Activated CD4-positive, alpha-beta T cell treated with anti-CD3 and anti-CD28 coated beads, Interleukin-2, amount 10 ng/mL, durations not matched to agents 24 days and 14 days (primary cell): ENCODE data around the gene ZBTB44. TPM values are rescaled to one million over a fixed set of nuclear protein-coding genes. Genes with fewer than 3 reads are reported as not detected.
"Not testable (repeated sequence)": the region's sequence is repeated elsewhere in the genome, so short reads cannot be mapped to it uniquely, and the experiment has no call there.

Source experiments
- DNase-seq: peaks from one replicate; pipeline ENCODE4 v3.0.0; 2022
- H3K27ac Mint-ChIP-seq: one replicate; pipeline ENCODE4 v1.8.0; 2022; ENCODE audit warnings: mild to moderate bottlenecking, mixed read lengths
- H3K27me3 Mint-ChIP-seq: one replicate; pipeline ENCODE4 v1.8.0; 2022; ENCODE audit warnings: mixed read lengths
- H3K36me3 Mint-ChIP-seq: one replicate; pipeline ENCODE4 v1.8.0; 2022; ENCODE audit warnings: low read depth, mild to moderate bottlenecking, mixed read lengths
- H3K4me1 Mint-ChIP-seq: one replicate; pipeline ENCODE4 v1.8.0; 2021; ENCODE audit warnings: mixed read lengths
- H3K4me3 Mint-ChIP-seq: one replicate; pipeline ENCODE4 v1.8.0; 2022; ENCODE audit warnings: mild to moderate bottlenecking, moderate library complexity, mixed read lengths
- H3K9me3 Mint-ChIP-seq: one replicate; pipeline ENCODE4 v1.8.0; 2021; ENCODE audit warnings: mixed read lengths
- intact Hi-C: fragments of 100-400 bp; cut with micrococcal nuclease; formaldehyde crosslinking; loops from one replicate; pipeline ENCODE4 v1.15.1; 2023
- total RNA-seq: library from RNA; stranded (reverse); gene quantifications from 2 replicates; pipeline ENCODE4 v1.2.3, GENCODE V29; 2022

The ZBTB44 gene, protein sequence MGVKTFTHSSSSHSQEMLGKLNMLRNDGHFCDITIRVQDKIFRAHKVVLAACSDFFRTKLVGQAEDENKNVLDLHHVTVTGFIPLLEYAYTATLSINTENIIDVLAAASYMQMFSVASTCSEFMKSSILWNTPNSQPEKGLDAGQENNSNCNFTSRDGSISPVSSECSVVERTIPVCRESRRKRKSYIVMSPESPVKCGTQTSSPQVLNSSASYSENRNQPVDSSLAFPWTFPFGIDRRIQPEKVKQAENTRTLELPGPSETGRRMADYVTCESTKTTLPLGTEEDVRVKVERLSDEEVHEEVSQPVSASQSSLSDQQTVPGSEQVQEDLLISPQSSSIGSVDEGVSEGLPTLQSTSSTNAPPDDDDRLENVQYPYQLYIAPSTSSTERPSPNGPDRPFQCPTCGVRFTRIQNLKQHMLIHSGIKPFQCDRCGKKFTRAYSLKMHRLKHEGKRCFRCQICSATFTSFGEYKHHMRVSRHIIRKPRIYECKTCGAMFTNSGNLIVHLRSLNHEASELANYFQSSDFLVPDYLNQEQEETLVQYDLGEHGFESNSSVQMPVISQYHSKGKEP
- total RNA-seq, result 33.1 and 36.0 TPM in 2 replicates

DNA sequence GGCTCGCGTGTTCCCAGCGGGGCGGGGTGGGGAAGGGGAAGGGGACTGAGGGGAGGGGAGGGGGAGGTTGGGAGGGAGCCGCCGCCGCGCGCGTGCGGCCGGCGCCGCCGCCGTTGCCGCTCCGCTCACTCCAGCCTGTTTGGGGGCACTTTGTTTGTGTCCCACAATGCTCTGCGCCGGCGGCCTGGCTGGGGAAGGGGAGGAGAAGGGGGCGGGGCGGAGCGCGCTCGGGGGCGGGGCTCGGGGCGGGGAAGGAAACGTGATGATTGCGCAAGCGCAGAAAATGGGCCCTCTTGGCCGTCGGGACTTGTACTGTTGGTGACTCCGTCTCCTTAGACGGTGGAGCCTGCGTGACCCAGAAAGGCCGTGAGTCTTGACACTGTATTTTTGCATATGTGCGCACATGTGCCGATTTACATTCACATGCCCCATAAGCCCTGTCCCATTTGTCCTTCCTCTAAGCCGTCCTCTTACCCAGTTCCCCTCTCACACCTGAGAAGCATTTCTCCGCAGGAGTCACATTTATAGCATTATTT lies at the start of gene ZBTB44:
TSS of gene ZBTB44 (minus strand) at position 168 of the 536 bp plus-strand sequence. CDS start 53,044 bp downstream, outside the sequence.
- H3K27ac Mint-ChIP-seq, result peak within 1 kb of the TSS; percentile 98
- H3K4me3 Mint-ChIP-seq, result peak within 1 kb of the TSS; percentile 96
- H3K27me3 Mint-ChIP-seq, result peaks cover 1% of the 10 kb centered on the region
- intact Hi-C loops, result loop anchor here (1.0 to 10.0 kb wide), 6 partner anchors 25 to 602 kb away; partner anchors contain the start of genes NFRKB and SNX19
- H3K9me3 Mint-ChIP-seq, result no peaks in the 10 kb centered on the region
- H3K4me1 Mint-ChIP-seq, result peaks cover 30% of the 10 kb centered on the region
- peak; percentile 95 for DNase-seq
- peaks cover 6% of the 10 kb centered on the region for H3K36me3 Mint-ChIP-seq

DNA sequence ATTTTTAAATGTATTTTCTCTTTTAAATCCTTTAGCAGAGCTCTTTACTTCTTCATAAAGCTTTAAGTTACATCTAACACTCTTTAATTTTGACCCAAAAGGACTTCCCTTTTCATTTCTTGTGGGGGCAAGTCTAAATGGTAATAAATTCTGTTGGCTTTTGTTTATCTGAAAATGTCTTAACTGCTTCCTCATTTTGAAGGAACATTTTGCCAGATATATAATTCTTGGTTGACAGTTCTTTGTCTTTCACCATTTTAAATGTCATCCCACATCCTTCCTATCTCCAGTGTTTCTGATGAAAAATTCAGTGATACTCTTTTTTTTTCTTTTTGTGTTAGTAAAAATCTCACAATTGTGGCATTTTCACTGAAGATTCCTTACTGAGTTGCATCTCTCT lies 44.7 kb upstream of the ZBTB44 start:
- intact Hi-C loops, result no loop called here
- Mint-ChIP-seq H3K4me1 (peaks cover 3% of the 10 kb centered on the region), H3K4me3 (no peak overlapping the region), H3K27ac (no peak overlapping the region), H3K9me3 (peaks cover 21% of the 10 kb centered on the region), H3K36me3 (peaks cover 3% of the 10 kb centered on the region), H3K27me3 (peaks cover 7% of the 10 kb centered on the region)
- no peak for DNase-seq

DNA sequence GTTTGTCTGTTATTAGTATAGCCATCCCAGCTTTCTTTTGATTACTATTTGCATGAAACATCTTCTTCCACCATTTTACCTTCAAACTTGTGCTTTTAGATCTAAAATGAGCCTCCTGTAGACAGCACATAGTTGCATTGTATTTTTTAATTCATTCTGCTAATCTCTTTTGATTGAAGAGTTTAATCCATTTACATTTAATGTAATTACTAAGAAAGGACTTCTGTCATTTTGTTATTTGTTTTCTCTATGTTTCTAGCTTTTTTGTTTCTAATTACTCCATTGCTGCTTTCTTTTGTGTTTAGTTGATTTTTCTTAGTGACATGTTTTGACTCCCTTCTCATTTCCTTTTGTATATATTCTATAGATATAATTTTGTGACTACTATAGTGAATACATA lies 43.7 kb upstream of the ZBTB44 start:
- H3K36me3 Mint-ChIP-seq, result peaks cover 3% of the 10 kb centered on the region
- H3K27me3 Mint-ChIP-seq, result peaks cover 7% of the 10 kb centered on the region
- H3K4me1 Mint-ChIP-seq, result peaks cover 3% of the 10 kb centered on the region
- intact Hi-C loops, result no loop called here
- peaks cover 22% of the 10 kb centered on the region for H3K9me3 Mint-ChIP-seq
- DNase-seq, result no peak
- no peak overlapping the region for H3K4me3 Mint-ChIP-seq
- H3K27ac Mint-ChIP-seq, result no peak overlapping the region

DNA sequence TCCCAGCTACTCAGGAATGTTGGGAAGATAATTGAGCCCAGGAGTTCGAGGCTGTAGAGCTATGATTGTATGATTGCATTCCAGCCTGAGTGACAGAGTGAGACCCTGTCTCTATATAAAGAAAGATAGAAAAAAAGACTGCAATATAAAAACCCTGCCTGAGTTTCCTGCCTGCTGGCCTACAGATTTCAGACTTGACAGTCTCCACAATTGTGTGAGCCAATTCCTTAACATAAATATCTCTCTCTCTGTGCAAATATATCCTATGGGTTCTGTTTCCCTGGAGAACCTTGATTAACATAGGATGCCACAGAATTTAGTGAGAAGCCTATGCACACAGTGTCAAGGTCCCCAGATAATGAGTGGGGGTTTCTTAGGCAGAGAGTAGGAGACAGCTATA lies 32.5 kb upstream of the ZBTB44 start:
- H3K4me1 Mint-ChIP-seq, result no peaks in the 10 kb centered on the region
- intact Hi-C loops, result no loop called here
- no peaks in the 10 kb centered on the region for H3K36me3 Mint-ChIP-seq
- H3K9me3 Mint-ChIP-seq, result peaks cover 4% of the 10 kb centered on the region
- no peak overlapping the region for H3K4me3 Mint-ChIP-seq
- DNase-seq, result no peak
- no peak overlapping the region for H3K27ac Mint-ChIP-seq
- H3K27me3 Mint-ChIP-seq, result no peaks in the 10 kb centered on the region

DNA sequence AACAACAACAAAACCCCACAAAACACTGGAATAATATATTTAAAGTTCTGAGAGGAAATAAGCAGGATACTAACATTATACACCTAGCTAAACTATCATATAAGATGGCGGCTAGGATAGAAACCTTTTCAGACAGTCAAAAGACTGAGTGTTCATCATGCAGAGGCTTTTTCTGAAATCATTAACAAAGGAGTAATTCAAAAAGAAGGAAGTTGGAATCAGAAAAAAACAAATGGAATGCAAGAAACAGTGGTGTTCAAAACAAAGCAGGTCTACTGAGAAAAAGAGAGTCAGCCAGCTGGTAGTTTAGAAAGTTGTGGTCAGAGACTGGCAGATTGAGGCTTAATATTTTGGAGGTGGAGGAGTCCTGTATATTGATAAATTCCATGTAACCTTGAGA lies 30.1 kb upstream of the ZBTB44 start:
- no peak for DNase-seq
- Mint-ChIP-seq H3K9me3 (peaks cover 4% of the 10 kb centered on the region), H3K36me3 (peaks cover 3% of the 10 kb centered on the region), H3K27ac (no peak overlapping the region), H3K4me1 (peaks cover 13% of the 10 kb centered on the region), H3K4me3 (no peak overlapping the region), H3K27me3 (no peaks in the 10 kb centered on the region)
- intact Hi-C loops, result no loop called here

DNA sequence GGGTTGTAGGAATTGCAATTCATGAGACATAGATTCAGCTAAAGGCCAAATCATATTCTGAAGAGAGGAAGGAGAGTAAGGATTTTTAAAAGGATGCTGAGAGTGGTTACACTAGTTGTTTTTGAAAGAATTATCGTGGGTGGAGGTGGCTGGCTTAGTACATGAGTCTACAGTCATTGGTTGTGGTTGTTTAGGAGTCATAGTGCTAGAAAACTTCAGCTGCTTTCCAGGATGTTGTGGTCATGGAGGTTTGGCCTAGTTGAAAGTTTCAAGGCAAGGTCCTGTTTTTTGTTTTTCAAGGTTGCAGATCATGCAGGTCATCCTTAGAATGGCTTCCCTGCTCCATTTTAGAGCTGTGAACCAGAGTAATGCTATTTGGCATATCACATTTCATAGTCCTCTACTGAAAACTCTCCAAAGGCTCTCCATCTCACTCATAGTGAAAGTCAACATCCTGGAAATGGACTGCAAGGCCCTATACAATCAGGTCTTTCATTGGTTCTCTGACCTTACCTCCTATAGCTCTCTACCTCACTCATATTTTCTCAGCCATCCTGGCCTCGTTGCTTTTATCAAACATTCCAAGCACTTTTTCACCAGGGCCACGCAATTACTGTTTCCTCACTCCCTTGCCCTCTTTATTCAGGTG lies 26.1 kb upstream of the ZBTB44 start:
- Mint-ChIP-seq H3K36me3 (peaks cover 11% of the 10 kb centered on the region), H3K4me1 (peaks cover 16% of the 10 kb centered on the region), H3K27me3 (no peaks in the 10 kb centered on the region), H3K9me3 (peaks cover 4% of the 10 kb centered on the region), H3K27ac (peak overlapping the region; percentile 81), H3K4me3 (peak overlapping the region; percentile 20)
- DNase-seq, result peak; percentile 84
- intact Hi-C loops, result loop anchor here (1.0 kb wide), 1 partner anchor 25 kb away; no protein-coding TSS in a partner anchor

DNA sequence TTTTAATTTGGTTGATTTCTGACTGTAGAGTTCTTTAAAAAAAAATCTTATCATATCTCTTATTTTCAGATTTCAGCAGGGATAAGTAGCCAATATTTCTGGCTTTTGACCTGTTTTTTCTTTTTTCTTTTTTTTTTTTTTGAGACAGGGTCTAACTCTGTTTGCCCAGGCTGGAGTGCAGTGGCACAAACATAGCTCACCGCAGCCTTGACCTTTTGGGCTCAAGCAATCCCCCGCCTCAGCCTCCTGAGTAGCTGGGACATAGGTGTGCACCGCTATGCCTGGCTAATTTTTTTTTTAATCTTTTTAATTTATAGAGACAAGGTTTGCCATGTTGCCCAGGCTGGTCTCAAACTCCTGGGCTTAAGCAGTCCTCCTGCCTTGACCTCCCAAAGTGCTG lies 23.9 kb upstream of the ZBTB44 start:
- no peak overlapping the region for H3K27ac Mint-ChIP-seq
- intact Hi-C loops, result no loop called here
- no peak for DNase-seq
- no peak overlapping the region for H3K4me3 Mint-ChIP-seq
- peaks cover 4% of the 10 kb centered on the region for H3K9me3 Mint-ChIP-seq
- H3K4me1 Mint-ChIP-seq, result peaks cover 16% of the 10 kb centered on the region
- H3K36me3 Mint-ChIP-seq, result peaks cover 11% of the 10 kb centered on the region
- H3K27me3 Mint-ChIP-seq, result no peaks in the 10 kb centered on the region

DNA sequence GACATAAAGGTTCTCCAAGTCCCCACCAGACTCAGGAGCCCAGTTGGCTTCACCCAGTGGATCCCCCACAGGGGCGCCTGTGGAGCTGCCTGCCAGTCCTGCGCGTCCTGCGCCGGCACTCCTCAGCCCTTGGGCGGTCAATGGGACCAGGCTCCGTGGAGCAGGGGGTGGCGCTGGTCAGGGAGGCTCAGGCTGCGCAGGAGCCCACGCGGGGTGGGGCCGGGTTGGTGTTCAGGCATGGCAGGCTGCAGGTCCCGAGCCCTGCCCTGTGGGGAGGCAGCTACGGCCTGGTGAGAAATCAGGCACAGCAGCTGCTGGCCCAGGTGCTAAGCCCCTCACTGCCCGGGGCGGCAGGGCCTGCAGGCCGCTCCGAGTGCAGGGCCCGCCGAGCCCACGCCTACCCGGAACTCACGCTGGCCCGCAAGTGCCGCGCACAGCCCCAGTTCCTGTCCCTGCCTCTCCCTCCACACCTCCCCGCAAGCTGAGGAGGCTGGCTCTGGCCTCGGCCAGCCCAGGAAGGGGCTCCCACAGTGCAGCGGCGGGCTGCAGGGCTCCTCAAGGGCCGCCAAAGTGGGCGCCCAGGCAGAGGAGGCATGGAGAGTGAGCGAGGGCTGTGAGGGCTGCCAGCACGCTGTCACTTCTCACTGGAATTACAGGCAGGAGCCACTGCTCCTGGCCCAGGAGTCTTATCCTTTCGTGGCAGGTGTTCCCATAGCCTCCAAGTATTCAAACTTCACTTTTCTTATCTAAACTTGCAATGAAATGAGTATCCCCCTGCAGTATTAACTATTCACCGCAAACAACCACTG lies 22.8 kb upstream of the ZBTB44 start:
- Mint-ChIP-seq H3K4me3 (no peak overlapping the region), H3K27me3 (no peaks in the 10 kb centered on the region), H3K9me3 (peaks cover under 1% of the 10 kb centered on the region), H3K4me1 (peaks cover 16% of the 10 kb centered on the region), H3K27ac (no peak overlapping the region), H3K36me3 (peaks cover 11% of the 10 kb centered on the region)
- no peak for DNase-seq
- intact Hi-C loops, result no loop called here

DNA sequence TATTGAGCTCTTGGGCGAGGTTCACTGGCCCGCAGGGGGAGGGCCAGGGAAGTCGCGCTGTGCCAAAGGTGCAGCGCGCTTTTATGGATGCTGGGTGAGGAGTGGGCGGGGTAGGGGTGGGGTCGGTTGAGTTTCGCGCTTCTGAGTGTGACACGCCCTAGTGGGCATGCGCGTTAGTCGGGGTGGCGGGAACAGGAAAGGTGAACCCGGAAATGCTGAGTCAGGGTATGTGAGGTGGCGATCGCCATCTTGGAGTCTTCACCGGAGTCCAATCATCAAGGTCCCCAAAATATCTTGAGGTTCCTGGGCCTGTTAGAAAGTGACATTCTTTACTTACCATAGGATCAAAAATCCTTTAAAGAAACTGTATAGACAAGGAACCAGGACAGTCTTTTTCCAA lies 16.7 kb upstream of the ZBTB44 start:
- H3K4me1 Mint-ChIP-seq, intact Hi-C loops, H3K36me3 Mint-ChIP-seq, DNase-seq, H3K27me3 Mint-ChIP-seq, H3K27ac Mint-ChIP-seq, H3K4me3 Mint-ChIP-seq: not testable (repeated sequence)
- H3K9me3 Mint-ChIP-seq, result peaks cover 19% of the 10 kb centered on the region

DNA sequence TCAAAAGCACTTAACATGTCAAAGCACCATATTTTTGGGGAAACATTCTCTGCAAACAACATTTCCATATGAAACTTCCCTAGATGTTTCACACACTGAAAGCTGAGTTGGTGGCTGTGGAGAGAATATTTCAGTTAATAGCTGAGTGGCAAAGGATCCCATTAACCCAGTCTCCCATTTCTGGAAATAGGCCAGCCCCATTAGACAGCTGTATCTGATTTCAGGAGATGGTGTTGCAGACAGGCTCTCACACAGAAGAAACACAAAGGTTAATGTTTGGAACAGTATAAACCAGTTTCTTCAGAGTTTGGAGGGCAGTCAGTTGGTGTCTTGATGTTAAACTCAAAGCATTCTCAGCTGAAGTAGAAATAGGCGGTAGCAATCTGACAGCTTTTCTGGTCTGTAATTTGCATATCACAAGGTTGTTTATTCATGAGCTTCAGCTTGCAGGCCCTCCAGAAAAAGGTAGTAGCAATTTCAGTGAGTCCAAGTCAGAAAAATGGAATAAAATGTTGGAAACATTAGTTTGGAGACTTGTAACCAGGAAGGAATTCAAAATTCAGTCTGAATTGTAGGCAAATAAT lies 15.5 kb upstream of the ZBTB44 start:
- DNase-seq, result no peak
- intact Hi-C loops, result no loop called here
- peaks cover 19% of the 10 kb centered on the region for H3K9me3 Mint-ChIP-seq
- no peaks in the 10 kb centered on the region for H3K27me3 Mint-ChIP-seq
- peaks cover 2% of the 10 kb centered on the region for H3K4me1 Mint-ChIP-seq
- H3K4me3 Mint-ChIP-seq, result no peak overlapping the region
- no peak overlapping the region for H3K27ac Mint-ChIP-seq
- H3K36me3 Mint-ChIP-seq, result peaks cover 5% of the 10 kb centered on the region

DNA sequence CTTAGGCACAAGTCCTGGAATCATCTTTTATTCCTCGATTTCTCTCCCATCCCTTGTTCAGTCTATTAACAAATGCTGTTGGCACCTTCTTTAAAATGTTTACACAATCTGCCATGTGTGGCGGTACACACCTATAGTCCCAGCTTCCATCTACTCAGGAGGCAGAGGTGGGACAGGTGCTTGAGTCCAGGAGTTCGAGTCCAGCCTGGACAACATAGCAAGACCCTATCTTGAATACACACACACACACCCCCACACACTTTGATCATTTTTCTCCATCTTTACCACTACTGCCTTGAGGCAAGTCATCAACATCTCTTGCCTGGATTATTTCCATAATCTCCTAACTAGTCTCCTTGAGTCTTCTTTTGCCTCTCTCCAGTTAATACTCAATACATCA lies 13.7 kb upstream of the ZBTB44 start:
- H3K4me1 Mint-ChIP-seq, result peaks cover 2% of the 10 kb centered on the region
- no peaks in the 10 kb centered on the region for H3K27me3 Mint-ChIP-seq
- no peak for DNase-seq
- peaks cover 5% of the 10 kb centered on the region for H3K36me3 Mint-ChIP-seq
- intact Hi-C loops, result no loop called here
- H3K4me3 Mint-ChIP-seq, result no peak overlapping the region
- no peak overlapping the region for H3K27ac Mint-ChIP-seq
- H3K9me3 Mint-ChIP-seq, result peaks cover 23% of the 10 kb centered on the region

DNA sequence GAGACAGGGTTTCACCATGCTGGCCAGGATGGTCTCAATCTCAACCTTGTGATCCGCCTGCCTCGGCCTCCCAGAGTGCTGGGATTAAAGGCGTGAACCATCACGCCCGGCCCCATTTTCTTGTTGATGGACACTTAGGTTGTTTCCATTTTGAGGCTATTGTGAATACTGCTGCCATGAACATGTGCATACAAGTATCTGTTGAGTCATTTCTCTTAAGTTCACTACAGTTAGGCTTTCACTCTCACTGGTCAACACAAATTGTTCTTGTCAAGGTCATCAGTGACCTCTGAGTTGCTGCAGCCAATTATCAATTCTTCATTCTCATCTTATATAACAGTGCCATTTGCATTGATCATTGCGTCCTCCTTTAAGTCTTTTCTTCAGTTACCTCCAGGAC lies 13.0 kb upstream of the ZBTB44 start:
- DNase-seq, result no peak
- Mint-ChIP-seq H3K27me3 (no peaks in the 10 kb centered on the region), H3K4me1 (peaks cover 2% of the 10 kb centered on the region), H3K36me3 (peaks cover 5% of the 10 kb centered on the region), H3K4me3 (no peak overlapping the region), H3K9me3 (peaks cover 27% of the 10 kb centered on the region), H3K27ac (no peak overlapping the region)
- intact Hi-C loops, result no loop called here

DNA sequence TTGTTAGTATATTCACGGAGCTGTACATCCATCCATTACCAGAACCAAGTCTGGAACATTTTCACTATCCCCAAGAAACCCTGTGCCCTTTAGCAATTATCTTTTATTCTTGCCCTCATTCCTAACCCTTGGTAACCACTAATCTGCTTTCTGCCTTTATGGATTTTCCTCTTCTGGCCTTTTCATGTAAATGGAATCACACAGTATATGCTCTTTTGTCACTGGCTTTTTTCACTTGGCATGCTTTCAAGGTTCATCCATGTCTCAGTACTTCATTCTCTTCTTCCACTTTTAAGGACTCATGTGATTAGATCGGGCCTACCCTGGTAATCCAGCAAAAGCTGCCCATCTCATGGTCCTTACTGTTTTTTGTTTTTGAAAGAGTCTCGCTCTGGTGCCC lies 11.0 kb upstream of the ZBTB44 start:
- Mint-ChIP-seq H3K9me3 (peaks cover 35% of the 10 kb centered on the region), H3K27me3 (no peaks in the 10 kb centered on the region), H3K36me3 (peaks cover 8% of the 10 kb centered on the region), H3K27ac (no peak overlapping the region), H3K4me1 (peaks cover 2% of the 10 kb centered on the region), H3K4me3 (no peak overlapping the region)
- intact Hi-C loops, result no loop called here
- no peak for DNase-seq
